NCI-H446 treated with DMSO at 0.1 percent for 48 hours (cell line): Measurements from ENCODE around the gene ALPK3.

Experiments
- DNase-seq: peaks from one replicate; lab custom pipeline; 2025; lab: John Stamatoyannopoulos, UW

The ALPK3 gene

GRCh38 chr15:84892786-84893307, 75.7 kb downstream of the ALPK3 start:
- no peak for DNase-seq

GRCh38 chr15:84893607-84894006, 76.5 kb downstream of the ALPK3 start:
- DNase-seq = no peak

- DNase-seq = no peak
These were observed 77.7 kb downstream of the ALPK3 start for GRCh38 chr15:84894736-84895425.

- DNase-seq = no peak
These were observed 81.6 kb downstream of the ALPK3 start for GRCh38 chr15:84898761-84899160.

DNA sequence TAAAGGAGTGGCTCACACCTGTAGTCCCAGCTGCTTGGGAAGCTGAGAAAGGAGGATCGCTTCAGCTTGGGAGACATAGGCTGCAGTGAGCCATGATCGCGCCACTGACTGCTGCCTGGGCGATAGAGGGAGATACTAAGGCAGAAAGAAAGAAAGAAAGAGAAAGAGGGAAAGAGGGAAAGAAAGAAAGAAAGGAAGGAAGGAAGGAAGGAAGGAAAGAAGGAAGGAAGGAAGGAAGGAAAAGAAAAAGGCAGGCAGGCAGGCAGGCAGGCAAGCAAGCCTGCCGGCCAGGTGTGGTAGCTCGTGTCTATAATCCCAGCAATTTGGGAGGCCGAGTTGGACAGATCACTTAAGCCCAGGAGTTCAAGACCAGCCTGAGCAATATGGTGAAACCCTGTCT, 82.6 kb downstream of the ALPK3 start:
- no peak for DNase-seq

DNA sequence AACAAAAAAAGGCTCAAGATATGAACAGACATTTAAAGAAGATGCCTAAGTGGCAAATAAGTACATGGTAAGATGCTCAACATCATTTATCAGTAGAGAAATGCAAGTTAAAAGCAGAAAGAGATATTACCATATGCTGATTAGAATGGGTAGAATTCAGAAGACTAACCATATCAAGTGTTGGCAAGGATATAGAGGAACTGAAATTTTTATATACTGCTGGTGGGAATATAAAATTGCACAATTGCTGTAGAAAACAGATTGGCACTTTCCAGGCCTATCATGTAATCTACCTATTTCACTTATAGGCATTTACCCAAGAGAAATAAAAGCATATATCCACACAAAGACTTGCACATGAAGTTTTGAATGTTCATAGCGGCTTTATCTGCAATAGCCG, 84.4 kb downstream of the ALPK3 start:
- DNase-seq = no peak

GRCh38 chr15:84903751-84904150, 86.6 kb downstream of the ALPK3 start:
- no peak for DNase-seq

DNA sequence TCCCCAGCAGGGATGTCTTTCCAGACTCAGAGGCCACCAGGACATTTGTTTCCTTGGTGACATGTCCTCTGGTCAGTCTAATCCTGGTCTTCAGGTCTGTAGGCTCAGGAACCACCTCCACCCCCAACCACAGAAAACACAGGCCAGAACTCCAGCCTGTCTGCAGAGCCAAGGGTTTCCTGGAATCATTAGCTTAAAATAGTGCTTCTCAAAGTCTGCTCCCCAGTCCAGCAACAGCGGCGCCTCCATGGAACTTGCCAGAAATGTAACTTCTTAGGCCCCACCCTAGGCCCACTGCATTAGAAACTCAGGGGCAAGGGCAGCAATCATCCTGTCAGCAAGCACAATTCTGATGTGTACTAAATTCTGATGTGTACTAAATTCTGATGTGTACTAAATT, 87.3 kb downstream of the ALPK3 start:
- no peak for DNase-seq

DNA sequence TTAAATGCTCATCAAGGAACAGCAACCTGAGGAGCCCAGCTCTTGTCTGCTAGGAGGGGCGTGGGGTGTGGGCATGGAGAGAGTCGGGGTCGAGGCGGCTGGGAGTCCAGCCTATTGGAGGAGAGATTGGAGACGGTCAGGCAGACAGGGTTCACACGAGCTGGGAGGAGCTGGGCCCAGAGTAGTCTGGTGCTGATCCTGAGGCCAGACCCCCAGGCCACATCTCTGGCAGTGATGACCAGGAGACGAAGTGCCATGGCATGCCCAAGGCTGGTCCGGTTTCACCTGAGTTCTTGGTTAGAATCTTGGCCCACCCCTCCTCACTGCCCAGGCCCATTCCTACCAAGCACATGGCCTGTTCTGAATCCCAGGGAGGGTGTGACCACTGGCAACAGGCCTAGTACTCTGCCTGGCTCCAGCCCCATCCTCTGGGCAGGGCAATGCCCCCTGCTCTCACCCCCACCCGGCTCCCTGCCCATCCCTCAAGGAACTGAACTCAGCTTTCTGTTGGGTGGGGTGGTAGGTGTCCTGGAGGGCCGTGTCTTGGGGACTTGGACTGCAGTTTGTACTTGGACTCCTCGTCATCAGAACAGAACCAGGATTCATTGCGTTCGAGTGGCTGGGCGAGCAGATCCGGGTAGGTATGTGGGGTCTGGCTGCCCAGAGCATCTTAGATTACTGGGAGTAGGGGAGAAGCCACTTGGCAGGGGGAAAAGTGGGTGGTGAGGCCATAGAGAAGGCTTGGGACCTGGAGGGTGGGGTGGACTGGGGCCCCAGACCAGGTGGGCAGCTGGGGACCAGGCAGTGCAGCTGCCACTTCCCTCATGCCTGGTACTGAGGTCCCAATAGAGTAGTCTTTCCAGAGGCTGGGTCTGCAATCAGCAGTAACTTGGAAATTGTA, 88.1 kb downstream of the ALPK3 start:
- DNase-seq = no peak

GRCh38 chr15:84907731-84908130, 90.6 kb downstream of the ALPK3 start:
- no peak for DNase-seq

DNA sequence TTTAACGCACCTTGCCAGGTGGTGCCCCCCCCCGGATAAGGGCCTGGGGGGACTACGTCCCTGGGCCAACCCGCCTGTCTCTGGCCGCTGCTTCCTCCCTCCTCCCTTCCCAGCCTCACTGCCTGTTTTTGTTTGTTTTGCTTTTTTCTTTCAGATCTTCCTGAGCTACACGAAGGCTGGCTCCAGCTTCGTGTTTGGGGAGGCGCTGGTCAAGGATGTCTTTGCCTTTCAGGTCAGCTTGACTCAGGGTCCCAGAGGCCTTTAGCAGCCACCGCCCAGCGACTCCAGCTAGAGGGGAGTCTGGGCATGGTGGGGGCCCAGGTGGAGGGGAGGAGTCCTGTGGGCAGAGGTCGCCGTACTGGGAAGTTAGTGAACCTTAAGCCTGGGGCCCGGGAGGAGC, 91.4 kb downstream of the ALPK3 start:
- DNase-seq = no peak

DNA sequence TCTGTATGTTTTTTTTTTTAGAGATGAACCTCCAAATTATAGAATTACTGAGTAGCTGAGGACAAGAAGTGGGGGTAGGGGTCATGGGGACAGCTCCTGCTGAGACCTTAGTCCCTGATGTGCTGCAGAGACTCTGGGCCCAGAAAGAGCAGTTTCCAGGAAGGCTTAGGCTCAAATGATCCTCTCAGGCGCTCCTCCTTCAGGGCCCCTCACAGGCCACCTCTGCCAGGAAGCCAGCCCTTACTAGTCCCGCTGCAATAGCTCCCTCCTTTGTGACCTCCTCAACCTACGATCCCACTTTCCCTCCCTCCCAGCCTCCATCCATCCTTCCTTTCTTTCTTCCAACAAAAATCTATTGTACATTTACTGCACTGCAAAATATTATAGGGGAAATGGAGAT, 91.9 kb downstream of the ALPK3 start:
- no peak for DNase-seq

GRCh38 chr15:84909782-84910181, 92.6 kb downstream of the ALPK3 start:
- DNase-seq = no peak

- DNase-seq = no peak
These were observed 93.9 kb downstream of the ALPK3 start for GRCh38 chr15:84910928-84911623.

- no peak for DNase-seq
These were observed 94.9 kb downstream of the ALPK3 start for GRCh38 chr15:84911879-84912660.

GRCh38 chr15:84913360-84913723, 96.2 kb downstream of the ALPK3 start:
- no peak for DNase-seq

GRCh38 chr15:84914351-84914750, 97.2 kb downstream of the ALPK3 start:
- DNase-seq = no peak

DNA sequence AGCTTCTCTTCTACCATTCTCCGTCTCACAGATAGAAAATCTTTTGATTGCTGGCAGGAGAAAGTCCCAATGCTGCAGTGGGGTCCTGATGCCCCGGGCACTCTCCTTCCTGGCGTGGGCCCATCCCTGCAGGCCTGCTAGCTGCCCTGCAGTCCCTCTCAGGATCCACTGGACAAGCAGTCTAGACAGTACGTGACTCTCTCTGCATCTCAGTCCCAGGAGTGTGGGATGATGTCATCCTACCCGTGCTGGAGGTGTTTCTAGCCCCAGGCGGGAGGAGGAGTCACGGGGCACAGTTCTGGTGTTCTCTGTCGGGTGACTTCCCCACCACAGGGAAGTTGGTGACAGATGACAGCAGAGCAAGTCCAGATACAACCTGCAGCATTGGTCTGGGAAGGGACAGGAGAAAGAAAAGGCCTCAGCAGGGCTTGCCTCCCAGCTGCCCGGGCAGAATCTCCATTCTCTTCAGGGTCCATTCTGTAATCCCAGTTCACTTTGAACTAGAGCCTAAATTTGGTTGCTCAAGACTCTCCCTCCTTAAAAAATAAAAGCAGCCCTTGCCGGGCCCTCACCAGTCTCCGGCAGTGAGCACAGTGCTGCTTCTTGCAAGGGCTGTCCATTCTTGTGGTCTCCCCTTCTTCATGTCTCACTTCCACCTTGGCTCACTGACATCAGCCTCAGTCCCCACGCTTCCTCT, 97.9 kb downstream of the ALPK3 start:
- DNase-seq = no peak

GRCh38 chr15:84915606-84915958, 98.4 kb downstream of the ALPK3 start:
- DNase-seq = no peak

GRCh38 chr15:84917452-84917851, 100.3 kb downstream of the ALPK3 start:
- DNase-seq = no peak

GRCh38 chr15:84919106-84919667, 102.0 kb downstream of the ALPK3 start:
- no peak for DNase-seq
